NCI-H1105 (cell line): ENCODE measurements around the gene CNTNAP5.

Source experiments
- DNase-seq: peaks from one replicate; lab custom pipeline; 2025; lab: John Stamatoyannopoulos, UW

CNTNAP5 gene

GRCh38 chr2:124626993-124627392 is 601.9 kb downstream of the CNTNAP5 start:
- no peak for DNase-seq

DNA sequence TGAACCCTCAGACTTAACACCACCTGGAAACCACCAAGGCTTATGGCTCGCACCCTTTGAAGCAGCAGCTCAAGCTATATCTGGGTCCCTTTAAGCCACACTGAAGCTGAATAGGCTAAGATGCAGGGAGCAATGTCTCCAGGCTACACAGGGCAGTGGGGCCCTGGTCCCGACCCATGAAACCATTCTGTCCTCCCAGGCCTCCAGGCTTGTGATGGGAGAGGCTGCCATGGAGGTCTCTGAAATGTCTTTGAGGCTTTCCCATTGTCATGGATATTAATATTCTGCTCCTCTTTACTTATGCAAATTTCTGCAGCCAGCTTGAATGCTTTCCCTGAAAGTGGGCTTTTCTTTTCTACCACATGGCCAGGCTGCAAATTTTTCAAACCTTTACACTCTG is 608.7 kb downstream of the CNTNAP5 start:
- no peak for DNase-seq

- no peak for DNase-seq
Observed at GRCh38 chr2:124639524-124639923, 614.4 kb downstream of the CNTNAP5 start.

GRCh38 chr2:124640221-124640750 is 615.2 kb downstream of the CNTNAP5 start:
- no peak for DNase-seq

DNA sequence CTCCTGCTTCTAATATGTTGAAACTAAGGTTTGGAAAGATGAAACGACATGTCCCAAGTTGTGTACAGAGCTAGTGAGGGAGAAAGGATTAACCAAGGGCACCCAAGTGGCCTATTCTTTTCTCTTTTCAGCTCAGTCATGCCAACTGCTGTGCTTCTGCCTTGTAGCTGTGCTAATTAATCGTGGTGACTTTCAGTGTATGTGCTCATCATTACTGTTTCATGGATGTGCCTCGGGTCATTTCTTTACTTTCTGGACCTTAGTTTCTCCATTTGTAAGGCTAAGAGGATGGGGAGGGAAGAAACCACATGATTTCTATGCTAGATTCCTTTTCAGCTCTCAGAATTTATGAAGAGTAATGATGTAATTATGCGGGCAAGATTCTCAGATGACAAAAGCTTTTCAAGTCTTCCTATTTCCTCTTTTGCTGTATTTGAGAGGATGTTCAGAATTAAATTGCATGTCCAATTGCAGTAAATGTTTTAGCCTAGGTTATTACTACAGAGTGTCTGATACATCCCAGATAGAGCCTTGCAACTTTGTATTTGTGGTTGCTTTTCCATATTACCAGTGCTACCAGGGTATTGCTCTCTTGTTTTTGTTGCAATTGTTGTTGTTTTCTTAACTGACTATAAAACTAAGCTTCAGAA is 621.2 kb downstream of the CNTNAP5 start:
- DNase-seq: no peak

- no peak for DNase-seq
Observed at GRCh38 chr2:124647245-124647644, 622.2 kb downstream of the CNTNAP5 start.

DNA sequence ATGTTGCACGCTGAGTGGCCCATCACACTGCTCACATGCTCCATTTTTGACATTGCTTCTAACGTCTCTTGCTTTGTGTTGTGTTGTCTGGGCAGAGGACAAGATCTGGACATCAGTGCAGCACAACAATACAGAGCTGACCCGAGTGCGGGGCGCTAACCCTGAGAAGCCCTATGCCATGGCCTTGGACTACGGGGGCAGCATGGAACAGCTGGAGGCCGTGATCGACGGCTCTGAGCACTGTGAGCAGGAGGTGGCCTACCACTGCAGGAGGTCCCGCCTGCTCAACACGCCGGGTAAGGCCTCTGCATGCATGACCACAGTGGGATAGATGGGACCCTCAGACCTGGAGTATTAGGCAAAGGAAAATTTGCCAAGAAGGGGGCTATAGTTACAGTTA is 622.6 kb downstream of the CNTNAP5 start:
- DNase-seq: no peak

- DNase-seq: no peak
Observed at GRCh38 chr2:124649001-124649400, 623.9 kb downstream of the CNTNAP5 start.

GRCh38 chr2:124652099-124652498 is 627.0 kb downstream of the CNTNAP5 start:
- DNase-seq: no peak

DNA sequence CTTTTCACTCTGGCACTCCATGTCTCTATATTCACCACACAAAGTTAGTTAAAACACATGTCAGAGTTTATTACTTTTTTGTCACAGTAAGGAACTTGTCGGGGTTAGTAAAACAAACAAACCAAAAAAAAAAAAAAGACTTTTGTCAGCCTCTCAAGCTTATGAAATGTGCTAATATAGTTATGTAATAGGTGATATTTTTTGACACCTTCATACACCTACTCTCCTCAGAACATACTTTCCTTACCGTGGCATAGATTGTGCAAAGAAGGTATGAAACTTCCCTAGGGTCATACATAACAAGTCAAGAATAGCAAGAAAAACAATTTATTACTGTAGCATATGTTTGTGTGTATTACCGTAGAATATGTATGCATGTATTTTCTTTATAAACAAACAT is 633.3 kb downstream of the CNTNAP5 start:
- DNase-seq: no peak

DNA sequence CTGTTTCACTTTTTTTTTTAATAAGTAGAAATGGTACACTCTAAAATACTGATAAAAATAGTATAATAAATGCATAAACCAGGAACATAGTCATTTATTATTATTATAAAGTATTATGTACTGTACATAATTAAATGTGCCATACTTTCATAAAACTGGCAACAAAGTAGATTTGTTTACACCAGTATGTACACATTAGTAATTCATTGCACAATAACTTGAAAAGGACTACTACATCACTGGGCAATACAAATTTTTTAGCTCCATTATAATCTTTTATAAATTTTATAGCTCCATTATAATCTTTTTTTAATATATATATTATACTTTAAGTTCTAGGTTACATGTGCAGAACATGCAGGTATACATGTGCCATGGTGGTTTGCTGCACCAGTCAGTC is 636.5 kb downstream of the CNTNAP5 start:
- DNase-seq: no peak

DNA sequence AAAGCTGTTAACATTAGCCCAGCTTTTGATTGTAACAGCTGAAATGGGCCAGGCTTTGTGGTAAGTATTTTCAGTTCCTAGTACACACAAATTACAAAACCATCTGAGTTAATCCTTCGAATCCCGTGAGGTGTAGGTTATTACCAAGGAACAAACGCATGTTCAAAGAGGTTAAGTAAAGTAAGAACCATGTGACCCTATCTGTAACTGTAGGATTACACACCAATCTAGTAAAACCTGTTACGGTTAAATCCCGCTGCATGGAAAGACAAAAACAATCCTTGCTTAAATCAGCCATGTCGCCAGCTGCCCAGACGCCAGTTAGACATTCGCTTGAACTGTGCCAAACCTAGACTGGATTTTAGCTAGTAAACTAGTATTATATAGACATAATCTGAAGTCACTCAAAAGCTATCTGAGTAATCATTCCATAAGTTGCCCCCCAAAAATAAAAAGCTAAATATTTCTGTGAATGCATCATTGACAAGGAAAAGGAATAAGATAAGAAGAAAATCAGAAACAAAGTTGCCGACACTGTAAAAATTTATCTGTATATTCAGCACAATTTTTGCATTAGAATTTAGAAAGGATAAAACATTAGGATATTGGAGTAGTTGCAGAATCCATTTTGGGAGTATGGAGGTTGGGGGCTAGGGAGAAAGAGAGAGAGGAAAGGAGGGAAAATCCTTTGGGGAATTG is 638.0 kb downstream of the CNTNAP5 start:
- no peak for DNase-seq

DNA sequence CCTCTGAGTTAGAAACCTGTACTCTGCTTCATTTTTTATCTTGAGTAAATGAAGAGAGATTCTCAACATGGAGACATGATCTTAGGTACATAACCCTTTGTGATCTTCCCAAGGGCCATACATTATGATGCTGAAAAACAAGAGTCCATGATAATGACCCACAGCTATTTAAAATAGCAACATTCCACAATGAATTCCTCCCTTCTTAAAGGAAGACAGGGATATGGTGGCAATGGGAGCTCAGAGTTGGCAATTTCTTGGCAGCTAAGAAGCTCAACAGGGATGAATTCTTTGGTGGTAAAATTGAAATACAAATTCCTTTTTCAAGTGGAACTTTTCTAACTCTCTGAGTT is 638.5 kb downstream of the CNTNAP5 start:
- DNase-seq: no peak

DNA sequence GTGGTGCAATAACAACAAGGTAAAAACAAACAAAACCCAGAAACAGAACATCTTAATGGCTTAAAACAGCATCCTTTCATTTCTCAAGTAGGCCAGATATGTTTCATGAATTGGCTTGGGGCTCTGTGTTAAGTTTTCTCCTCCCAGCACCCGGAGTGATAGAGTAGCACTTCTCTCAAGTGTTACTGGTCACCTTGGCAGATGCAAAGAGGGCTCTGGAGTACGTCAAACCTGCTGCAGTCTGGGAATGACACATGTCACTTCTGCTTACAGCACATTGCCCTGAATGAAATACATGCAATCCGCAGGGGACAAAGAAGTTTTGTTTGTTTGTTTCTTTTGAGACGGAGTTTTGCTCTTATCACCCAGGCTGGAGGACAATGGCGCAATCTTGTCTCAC is 639.3 kb downstream of the CNTNAP5 start:
- DNase-seq: no peak

DNA sequence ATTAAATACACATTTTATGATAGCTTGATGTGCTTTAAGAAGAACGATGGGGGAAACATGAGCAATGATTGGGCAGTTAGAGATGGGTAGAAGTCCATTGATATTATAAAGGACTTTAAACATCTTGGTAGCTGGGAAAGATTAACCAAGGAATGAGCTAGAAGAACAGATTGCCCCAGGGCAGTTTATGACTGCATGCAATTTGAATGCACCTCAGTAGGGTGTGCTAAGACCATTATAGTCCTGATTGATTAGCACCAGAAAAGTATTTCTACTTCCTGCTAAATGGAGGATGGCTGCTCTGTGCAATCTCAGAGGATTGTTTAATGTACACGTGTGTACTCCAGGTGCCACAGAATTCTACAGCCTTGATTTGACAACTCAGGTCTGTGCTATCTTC is 641.9 kb downstream of the CNTNAP5 start:
- no peak for DNase-seq

DNA sequence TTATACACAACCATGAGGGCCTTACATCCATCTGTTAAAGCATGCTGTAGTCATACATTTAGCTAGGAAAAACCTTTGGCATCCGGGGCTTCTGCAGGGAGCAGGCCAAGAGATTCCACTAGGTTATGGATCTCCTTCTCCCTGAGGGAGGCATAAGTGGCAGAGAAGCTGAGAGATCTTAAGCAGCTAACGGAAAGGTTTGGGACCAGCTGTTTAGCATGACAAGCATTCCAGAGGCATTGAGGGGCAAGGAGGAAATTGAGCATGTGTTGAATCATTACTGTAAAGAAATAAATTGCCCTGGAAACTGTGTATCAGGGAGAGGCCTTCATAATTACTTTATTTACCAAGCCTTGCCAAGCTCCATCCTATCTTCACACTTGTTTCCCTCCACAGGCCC is 643.1 kb downstream of the CNTNAP5 start:
- no peak for DNase-seq

- DNase-seq: no peak
Observed at GRCh38 chr2:124670187-124670586, 645.1 kb downstream of the CNTNAP5 start.

GRCh38 chr2:124678043-124678442 is 653.0 kb downstream of the CNTNAP5 start:
- DNase-seq: no peak

DNA sequence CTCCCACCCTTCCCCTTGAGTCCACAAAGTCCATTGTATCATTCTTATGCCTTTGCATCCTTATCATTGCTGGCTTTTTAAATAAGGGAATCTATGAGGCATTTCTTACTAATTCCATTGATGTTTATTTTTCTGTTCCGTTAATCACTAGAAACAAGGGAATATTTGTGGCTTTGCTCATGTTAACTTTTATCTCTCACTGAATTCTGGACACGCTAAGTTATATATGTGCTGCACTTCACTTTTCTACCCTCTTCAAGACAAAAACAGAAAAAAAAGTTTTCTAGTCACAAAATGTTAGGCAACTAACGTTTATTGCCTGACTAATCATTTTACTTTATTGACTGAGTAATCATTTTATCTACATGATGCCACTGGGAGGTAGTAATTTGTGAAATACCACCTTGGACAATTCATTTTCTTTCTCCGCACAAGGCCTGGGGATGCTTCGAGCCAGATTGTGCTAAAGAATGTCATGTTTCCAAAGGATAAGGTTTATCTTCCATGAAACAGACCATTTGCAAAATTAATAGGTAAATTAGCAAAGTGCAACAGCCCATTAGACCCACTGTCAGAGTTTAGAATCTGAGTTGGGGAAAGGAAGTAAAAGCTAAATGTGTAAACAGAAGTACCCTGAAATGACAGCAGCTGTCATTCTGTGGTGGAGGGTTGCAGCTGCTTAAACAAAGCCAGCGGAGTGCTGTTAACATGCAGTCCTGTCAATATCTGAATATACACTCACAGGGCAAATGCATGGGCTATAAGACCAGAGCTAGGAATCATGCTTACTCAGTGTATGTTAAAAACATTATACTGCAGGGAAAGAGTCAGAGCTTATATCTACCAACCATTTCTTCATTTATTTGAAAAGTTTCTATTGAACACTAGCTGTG is 658.7 kb downstream of the CNTNAP5 start:
- peak; percentile 67 for DNase-seq

GRCh38 chr2:124689348-124689747 is 664.3 kb downstream of the CNTNAP5 start:
- DNase-seq: no peak

GRCh38 chr2:124692216-124692615 is 667.1 kb downstream of the CNTNAP5 start:
- no peak for DNase-seq

- no peak for DNase-seq
Observed at GRCh38 chr2:124692707-124693106, 667.6 kb downstream of the CNTNAP5 start.

DNA sequence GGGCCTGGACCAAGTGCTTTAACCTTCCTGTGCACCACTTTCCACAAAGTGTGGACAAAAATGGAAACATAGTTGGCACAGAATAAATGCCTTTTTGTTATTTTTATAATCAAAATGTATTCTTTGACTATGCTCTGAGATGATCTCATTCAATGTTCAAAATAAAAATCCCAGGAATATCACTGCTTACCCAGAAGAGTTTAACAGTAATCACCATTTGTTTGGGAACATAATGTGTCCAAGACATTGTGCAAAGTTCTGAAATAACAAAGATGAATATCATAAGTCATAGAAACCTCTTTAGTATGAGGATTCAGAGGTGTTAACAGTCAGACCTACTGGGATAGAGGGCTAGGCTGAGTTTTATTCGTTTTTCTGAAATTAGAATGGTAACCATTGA is 668.1 kb downstream of the CNTNAP5 start:
- no peak for DNase-seq
